ENCODE data around the gene ITIH1.

DNA sequence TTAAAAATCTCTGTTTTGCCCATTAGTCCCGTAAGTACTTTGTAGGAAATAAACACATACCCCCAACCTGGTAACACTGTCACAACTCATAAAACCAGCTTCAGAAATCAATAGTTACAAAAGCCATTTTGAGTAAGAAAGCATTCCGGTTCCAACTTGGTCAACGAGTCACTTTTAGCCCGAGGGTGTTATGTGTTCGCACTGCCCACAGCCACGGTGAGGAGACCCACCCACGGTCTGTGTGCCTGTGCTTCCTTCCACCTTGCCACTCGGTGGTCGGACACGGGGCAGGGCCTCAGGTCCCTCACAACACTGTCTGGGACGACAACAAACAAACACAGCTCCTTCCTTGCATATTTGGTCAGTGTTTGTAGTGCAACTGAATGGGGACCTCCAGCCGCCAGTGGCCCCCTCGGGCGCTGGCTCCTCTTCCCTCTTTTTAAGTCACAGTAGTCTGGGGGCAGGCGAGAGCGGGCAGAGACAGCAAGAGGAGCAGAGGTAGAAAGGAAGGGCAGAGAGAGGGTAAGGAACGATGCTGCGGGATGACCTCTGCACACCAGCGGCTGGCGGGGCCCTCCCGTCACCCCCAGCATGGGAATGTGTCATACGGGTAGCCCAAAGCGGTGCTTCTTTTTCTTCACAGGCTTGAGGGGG, 62.6 kb downstream of the ITIH1 start:
- TF ChIP-seq, protein P1, sequence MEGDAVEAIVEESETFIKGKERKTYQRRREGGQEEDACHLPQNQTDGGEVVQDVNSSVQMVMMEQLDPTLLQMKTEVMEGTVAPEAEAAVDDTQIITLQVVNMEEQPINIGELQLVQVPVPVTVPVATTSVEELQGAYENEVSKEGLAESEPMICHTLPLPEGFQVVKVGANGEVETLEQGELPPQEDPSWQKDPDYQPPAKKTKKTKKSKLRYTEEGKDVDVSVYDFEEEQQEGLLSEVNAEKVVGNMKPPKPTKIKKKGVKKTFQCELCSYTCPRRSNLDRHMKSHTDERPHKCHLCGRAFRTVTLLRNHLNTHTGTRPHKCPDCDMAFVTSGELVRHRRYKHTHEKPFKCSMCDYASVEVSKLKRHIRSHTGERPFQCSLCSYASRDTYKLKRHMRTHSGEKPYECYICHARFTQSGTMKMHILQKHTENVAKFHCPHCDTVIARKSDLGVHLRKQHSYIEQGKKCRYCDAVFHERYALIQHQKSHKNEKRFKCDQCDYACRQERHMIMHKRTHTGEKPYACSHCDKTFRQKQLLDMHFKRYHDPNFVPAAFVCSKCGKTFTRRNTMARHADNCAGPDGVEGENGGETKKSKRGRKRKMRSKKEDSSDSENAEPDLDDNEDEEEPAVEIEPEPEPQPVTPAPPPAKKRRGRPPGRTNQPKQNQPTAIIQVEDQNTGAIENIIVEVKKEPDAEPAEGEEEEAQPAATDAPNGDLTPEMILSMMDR (IDR thresholded peaks at IDR 0.05; ENCODE audit: low read depth, low read length, poor library complexity, severe bottlenecking), result no peak
- no peak for TF ChIP-seq EZH2phosphoT487 (IDR thresholded peaks at IDR 0.05; ENCODE audit: borderline replicate concordance, low read length)

Measured in DOHH2 (cell line).